Measurements from ENCODE around the gene GID8. TPM values are rescaled to one million over a fixed set of nuclear protein-coding genes. Genes with fewer than 3 reads are reported as not detected.

The GID8 gene
- total and polyA plus RNA-seq, 2 experiments from 2014 or later, result 41.8 to 106 TPM

DNA sequence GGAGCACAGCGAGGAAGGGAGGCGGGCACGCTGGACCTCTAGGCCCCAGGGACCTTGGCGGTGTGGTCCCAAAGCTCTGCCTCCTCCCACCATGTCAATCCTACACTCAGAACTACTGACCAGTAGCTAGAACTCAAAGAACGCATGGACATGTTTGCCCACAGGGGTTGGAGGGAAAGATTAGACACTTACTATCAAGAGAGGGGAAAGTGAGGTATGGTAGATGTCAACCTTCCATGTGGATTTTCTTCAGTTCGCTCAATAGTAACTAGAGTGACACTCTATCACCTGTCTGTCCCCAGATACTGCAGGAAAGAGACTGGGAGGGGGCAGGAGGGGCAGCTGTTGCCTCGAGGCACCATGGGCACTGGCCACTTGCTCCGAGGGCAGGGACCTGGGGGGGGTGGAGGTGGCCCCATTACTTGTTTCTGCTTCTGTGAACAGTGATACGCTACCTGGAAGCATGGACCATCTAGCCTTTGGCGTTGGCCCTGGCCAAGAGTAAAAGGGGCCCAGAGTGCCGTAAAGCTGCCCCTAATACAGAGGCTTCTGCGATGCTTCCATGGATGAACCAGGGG lies 10.7 kb upstream of the GID8 start:
- peaks cover 33% of the 10 kb centered on the region for H4K20me1 ChIP-seq (replicated peaks; ENCODE audit: insufficient read depth)
- peak overlapping the region; percentile 95 for H3K4me3 ChIP-seq
- peak overlapping the region; percentile 92 for H3K27ac Mint-ChIP-seq
- peaks cover 52% of the 10 kb centered on the region for H3F3A ChIP-seq (replicated peaks; ENCODE audit: low read depth)
- DNase-seq (ENCODE audit: low spot score) (no peak), ATAC-seq (no peak)
- H3K4me3 Mint-ChIP-seq, result peak overlapping the region; percentile 76
- no peaks in the 10 kb centered on the region for H3K9me2 ChIP-seq (ENCODE audit: insufficient read depth)
- peaks cover 62% of the 10 kb centered on the region for H3K4me1 ChIP-seq (ENCODE audit: insufficient read depth)
- TF ChIP-seq CREB1 (CRISPR knock-in tag; IDR thresholded peaks at IDR 0.05; ENCODE audit: low read depth) (no peak), NANOG (IDR thresholded peaks at IDR 0.05; ENCODE audit: borderline replicate concordance) (no peak), EZH2phosphoT487 (IDR thresholded peaks at IDR 0.05; ENCODE audit: unreplicated experiment) (no peak), ZNF331 (CRISPR knock-in tag; IDR thresholded peaks at IDR 0.05; ENCODE audit: low read depth) (no peak)
- TF ChIP-seq, protein P1, sequence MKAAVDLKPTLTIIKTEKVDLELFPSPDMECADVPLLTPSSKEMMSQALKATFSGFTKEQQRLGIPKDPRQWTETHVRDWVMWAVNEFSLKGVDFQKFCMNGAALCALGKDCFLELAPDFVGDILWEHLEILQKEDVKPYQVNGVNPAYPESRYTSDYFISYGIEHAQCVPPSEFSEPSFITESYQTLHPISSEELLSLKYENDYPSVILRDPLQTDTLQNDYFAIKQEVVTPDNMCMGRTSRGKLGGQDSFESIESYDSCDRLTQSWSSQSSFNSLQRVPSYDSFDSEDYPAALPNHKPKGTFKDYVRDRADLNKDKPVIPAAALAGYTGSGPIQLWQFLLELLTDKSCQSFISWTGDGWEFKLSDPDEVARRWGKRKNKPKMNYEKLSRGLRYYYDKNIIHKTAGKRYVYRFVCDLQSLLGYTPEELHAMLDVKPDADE (IDR thresholded peaks at IDR 0.05), result no peak
- TF ChIP-seq, protein P2, sequence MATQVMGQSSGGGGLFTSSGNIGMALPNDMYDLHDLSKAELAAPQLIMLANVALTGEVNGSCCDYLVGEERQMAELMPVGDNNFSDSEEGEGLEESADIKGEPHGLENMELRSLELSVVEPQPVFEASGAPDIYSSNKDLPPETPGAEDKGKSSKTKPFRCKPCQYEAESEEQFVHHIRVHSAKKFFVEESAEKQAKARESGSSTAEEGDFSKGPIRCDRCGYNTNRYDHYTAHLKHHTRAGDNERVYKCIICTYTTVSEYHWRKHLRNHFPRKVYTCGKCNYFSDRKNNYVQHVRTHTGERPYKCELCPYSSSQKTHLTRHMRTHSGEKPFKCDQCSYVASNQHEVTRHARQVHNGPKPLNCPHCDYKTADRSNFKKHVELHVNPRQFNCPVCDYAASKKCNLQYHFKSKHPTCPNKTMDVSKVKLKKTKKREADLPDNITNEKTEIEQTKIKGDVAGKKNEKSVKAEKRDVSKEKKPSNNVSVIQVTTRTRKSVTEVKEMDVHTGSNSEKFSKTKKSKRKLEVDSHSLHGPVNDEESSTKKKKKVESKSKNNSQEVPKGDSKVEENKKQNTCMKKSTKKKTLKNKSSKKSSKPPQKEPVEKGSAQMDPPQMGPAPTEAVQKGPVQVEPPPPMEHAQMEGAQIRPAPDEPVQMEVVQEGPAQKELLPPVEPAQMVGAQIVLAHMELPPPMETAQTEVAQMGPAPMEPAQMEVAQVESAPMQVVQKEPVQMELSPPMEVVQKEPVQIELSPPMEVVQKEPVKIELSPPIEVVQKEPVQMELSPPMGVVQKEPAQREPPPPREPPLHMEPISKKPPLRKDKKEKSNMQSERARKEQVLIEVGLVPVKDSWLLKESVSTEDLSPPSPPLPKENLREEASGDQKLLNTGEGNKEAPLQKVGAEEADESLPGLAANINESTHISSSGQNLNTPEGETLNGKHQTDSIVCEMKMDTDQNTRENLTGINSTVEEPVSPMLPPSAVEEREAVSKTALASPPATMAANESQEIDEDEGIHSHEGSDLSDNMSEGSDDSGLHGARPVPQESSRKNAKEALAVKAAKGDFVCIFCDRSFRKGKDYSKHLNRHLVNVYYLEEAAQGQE (IDR thresholded peaks at IDR 0.05; ENCODE audit: unreplicated experiment), result no peak
- TF ChIP-seq, protein P3, sequence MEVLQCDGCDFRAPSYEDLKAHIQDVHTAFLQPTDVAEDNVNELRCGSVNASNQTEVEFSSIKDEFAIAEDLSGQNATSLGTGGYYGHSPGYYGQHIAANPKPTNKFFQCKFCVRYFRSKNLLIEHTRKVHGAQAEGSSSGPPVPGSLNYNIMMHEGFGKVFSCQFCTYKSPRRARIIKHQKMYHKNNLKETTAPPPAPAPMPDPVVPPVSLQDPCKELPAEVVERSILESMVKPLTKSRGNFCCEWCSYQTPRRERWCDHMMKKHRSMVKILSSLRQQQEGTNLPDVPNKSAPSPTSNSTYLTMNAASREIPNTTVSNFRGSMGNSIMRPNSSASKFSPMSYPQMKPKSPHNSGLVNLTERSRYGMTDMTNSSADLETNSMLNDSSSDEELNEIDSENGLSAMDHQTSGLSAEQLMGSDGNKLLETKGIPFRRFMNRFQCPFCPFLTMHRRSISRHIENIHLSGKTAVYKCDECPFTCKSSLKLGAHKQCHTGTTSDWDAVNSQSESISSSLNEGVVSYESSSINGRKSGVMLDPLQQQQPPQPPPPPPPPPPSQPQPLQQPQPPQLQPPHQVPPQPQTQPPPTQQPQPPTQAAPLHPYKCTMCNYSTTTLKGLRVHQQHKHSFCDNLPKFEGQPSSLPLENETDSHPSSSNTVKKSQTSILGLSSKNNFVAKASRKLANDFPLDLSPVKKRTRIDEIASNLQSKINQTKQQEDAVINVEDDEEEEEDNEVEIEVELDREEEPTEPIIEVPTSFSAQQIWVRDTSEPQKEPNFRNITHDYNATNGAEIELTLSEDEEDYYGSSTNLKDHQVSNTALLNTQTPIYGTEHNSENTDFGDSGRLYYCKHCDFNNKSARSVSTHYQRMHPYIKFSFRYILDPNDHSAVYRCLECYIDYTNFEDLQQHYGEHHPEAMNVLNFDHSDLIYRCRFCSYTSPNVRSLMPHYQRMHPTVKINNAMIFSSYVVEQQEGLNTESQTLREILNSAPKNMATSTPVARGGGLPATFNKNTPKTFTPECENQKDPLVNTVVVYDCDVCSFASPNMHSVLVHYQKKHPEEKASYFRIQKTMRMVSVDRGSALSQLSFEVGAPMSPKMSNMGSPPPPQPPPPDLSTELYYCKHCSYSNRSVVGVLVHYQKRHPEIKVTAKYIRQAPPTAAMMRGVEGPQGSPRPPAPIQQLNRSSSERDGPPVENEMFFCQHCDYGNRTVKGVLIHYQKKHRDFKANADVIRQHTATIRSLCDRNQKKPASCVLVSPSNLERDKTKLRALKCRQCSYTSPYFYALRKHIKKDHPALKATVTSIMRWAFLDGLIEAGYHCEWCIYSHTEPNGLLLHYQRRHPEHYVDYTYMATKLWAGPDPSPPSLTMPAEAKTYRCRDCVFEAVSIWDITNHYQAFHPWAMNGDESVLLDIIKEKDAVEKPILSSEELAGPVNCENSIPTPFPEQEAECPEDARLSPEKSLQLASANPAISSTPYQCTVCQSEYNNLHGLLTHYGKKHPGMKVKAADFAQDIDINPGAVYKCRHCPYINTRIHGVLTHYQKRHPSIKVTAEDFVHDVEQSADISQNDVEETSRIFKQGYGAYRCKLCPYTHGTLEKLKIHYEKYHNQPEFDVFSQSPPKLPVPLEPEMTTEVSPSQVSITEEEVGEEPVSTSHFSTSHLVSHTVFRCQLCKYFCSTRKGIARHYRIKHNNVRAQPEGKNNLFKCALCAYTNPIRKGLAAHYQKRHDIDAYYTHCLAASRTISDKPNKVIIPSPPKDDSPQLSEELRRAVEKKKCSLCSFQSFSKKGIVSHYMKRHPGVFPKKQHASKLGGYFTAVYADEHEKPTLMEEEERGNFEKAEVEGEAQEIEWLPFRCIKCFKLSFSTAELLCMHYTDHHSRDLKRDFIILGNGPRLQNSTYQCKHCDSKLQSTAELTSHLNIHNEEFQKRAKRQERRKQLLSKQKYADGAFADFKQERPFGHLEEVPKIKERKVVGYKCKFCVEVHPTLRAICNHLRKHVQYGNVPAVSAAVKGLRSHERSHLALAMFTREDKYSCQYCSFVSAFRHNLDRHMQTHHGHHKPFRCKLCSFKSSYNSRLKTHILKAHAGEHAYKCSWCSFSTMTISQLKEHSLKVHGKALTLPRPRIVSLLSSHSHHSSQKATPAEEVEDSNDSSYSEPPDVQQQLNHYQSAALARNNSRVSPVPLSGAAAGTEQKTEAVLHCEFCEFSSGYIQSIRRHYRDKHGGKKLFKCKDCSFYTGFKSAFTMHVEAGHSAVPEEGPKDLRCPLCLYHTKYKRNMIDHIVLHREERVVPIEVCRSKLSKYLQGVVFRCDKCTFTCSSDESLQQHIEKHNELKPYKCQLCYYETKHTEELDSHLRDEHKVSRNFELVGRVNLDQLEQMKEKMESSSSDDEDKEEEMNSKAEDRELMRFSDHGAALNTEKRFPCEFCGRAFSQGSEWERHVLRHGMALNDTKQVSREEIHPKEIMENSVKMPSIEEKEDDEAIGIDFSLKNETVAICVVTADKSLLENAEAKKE (CRISPR knock-in tag; IDR thresholded peaks at IDR 0.05), result no peak
- H3K36me3 ChIP-seq (ENCODE audit: insufficient read depth), result peaks cover 4% of the 10 kb centered on the region
- H3K4me2 ChIP-seq, result peak overlapping the region; percentile 90
- H2AFZ ChIP-seq, result no peak overlapping the region
- no peaks in the 10 kb centered on the region; the same call in 2 of the 3 replicates for H3K9me3 Mint-ChIP-seq
- H3K27ac ChIP-seq (ENCODE audit: low read depth), result peak overlapping the region; percentile 94
- no peaks in the 10 kb centered on the region for H3K27me3 ChIP-seq (ENCODE audit: insufficient read depth)
- H3K27me3 Mint-ChIP-seq (ENCODE audit: insufficient read depth, low read depth, poor library complexity), result peaks cover 23% of the 10 kb centered on the region
- H3K4me1 Mint-ChIP-seq, result peaks cover 48% of the 10 kb centered on the region
- peaks cover 15% of the 10 kb centered on the region; the same call in 2 of the 3 replicates for H3K36me3 Mint-ChIP-seq (ENCODE audit: low read depth)
- peaks cover 84% of the 10 kb centered on the region for H3K79me2 ChIP-seq (replicated peaks; ENCODE audit: insufficient read depth)

All from GM23338 (cell line).